ENCODE measurements around the gene MICAL3.
"Not testable (repeated sequence)": the region's sequence is repeated elsewhere in the genome, so short reads cannot be mapped to it uniquely, and the experiment has no call there.

Gene MICAL3

GRCh38 chr22:17994424-17995108 lies 29.8 kb downstream of the MICAL3 start:
- DNase-seq = peak in 1 of 2 donors; percentile 38

- not testable (repeated sequence) for DNase-seq
Measured at GRCh38 chr22:17992976-17993375, 31.4 kb downstream of the MICAL3 start.

GRCh38 chr22:17991992-17992391 lies 32.4 kb downstream of the MICAL3 start:
- DNase-seq = not testable (repeated sequence)

- DNase-seq = no peak
Measured at GRCh38 chr22:17990942-17991341, 33.4 kb downstream of the MICAL3 start.

- no peak for DNase-seq
Measured at GRCh38 chr22:17990147-17990546, 34.2 kb downstream of the MICAL3 start.

GRCh38 chr22:17988800-17989513 lies 35.4 kb downstream of the MICAL3 start:
- no peak for DNase-seq

GRCh38 chr22:17985606-17986005 lies 38.8 kb downstream of the MICAL3 start:
- DNase-seq = no peak

GRCh38 chr22:17985071-17985470 lies 39.3 kb downstream of the MICAL3 start:
- not testable (repeated sequence) for DNase-seq

GRCh38 chr22:17984114-17984513 lies 40.2 kb downstream of the MICAL3 start:
- DNase-seq = no peak

GRCh38 chr22:17982572-17983141 lies 41.7 kb downstream of the MICAL3 start:
- no peak for DNase-seq

GRCh38 chr22:17981497-17981896 lies 42.9 kb downstream of the MICAL3 start:
- DNase-seq = no peak

- peak; percentile 44 for DNase-seq
Measured at GRCh38 chr22:17980638-17981051, 43.7 kb downstream of the MICAL3 start.

GRCh38 chr22:17980015-17980590 lies 44.3 kb downstream of the MICAL3 start:
- no peak for DNase-seq

- DNase-seq = no peak
Measured at GRCh38 chr22:17978027-17978426, 46.3 kb downstream of the MICAL3 start.

- DNase-seq = no peak
Measured at GRCh38 chr22:17977371-17977770, 47.0 kb downstream of the MICAL3 start.

GRCh38 chr22:17976121-17976520 lies 48.2 kb downstream of the MICAL3 start:
- DNase-seq = no peak

- DNase-seq = no peak
Measured at GRCh38 chr22:17974703-17975372, 49.5 kb downstream of the MICAL3 start.

GRCh38 chr22:17974087-17974486 lies 50.3 kb downstream of the MICAL3 start:
- DNase-seq = no peak

- DNase-seq = no peak
Measured at GRCh38 chr22:17973217-17973616, 51.1 kb downstream of the MICAL3 start.

- no peak for DNase-seq
Measured at GRCh38 chr22:17972385-17973191, 51.8 kb downstream of the MICAL3 start.

GRCh38 chr22:17971711-17972110 lies 52.6 kb downstream of the MICAL3 start:
- no peak for DNase-seq

GRCh38 chr22:17970201-17970708 lies 54.1 kb downstream of the MICAL3 start:
- DNase-seq = no peak

Measured in CD4-positive, alpha-beta T cell treated with Interleukin-1 beta for 1 hour (primary cell).